Activated T-helper 17 cell treated with anti-CD3 and anti-CD28 coated beads, Interleukin-2, amount 50 U/mL, for 72 hours (primary cell): ENCODE data around the gene NPB. TPM values are rescaled to one million over a fixed set of nuclear protein-coding genes. Genes with fewer than 3 reads are reported as not detected.
A peak's percentile ranks its signal among the peaks of the same experiment; 100 is the strongest.
"Not testable (repeated sequence)": the region's sequence is repeated elsewhere in the genome, so short reads cannot be mapped to it uniquely, and the experiment has no call there.

ENCODE experiments used
- ATAC-seq: fragments of 150-1000 bp; cut with Tn5 transposase; replicated peaks from 2 replicates; pipeline ENCODE4 v1.10.0; 2021; ENCODE audit warnings: mild to moderate bottlenecking, moderate library complexity
- H3K27ac Mint-ChIP-seq: one replicate; pipeline ENCODE4 v1.8.0; 2022; ENCODE audit warnings: mixed read lengths
- H3K27me3 Mint-ChIP-seq: one replicate; pipeline ENCODE4 v1.8.0; 2022; ENCODE audit warnings: mixed read lengths
- H3K36me3 Mint-ChIP-seq: one replicate; pipeline ENCODE4 v1.8.0; 2022; ENCODE audit warnings: low read depth, mild to moderate bottlenecking, mixed read lengths
- H3K4me1 Mint-ChIP-seq: one replicate; pipeline ENCODE4 v1.8.0; 2022; ENCODE audit warnings: mixed read lengths
- H3K4me3 Mint-ChIP-seq: one replicate; pipeline ENCODE4 v1.8.0; 2022; ENCODE audit warnings: mild to moderate bottlenecking, mixed read lengths
- H3K9me3 Mint-ChIP-seq: one replicate; pipeline ENCODE4 v1.8.0; 2022; ENCODE audit warnings: mixed read lengths
- total RNA-seq, 2 donors: library from RNA; stranded (reverse); gene quantifications; one replicate each; pipeline ENCODE4 v1.2.3, GENCODE V29; 2022

NPB gene
- total RNA-seq, 2 donors from 2014 or later = 0.17 to 0.53 TPM

DNA sequence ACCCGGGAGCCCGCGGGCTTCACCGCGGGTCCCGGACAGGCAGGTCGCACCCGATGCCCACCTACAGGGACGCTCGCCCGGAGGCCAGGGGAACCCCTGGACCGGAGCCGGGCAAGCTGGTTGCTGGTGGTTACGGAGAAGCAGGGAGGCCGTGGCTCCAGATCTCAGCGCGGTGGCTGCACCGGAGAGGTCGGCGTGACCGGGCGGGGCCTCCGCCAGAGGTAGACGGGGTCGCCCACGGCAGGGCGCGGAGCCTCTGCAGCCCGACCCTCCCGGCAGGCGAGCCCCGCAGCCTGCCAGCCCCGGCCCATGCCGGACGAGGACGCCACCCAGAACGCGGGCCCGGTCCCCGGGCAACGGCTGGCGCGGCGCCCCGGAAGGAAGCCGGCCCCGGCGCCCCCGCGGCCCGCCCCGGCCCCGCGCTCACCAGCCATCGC lies 8.8 kb downstream of the NPB start:
- ATAC-seq = peak; percentile 38
- Mint-ChIP-seq H3K9me3 (no peaks in the 10 kb centered on the region), H3K36me3 (peaks cover 40% of the 10 kb centered on the region), H3K27me3 (no peaks in the 10 kb centered on the region), H3K27ac (no peak overlapping the region), H3K4me1 (no peaks in the 10 kb centered on the region), H3K4me3 (peak overlapping the region; percentile 67)

DNA sequence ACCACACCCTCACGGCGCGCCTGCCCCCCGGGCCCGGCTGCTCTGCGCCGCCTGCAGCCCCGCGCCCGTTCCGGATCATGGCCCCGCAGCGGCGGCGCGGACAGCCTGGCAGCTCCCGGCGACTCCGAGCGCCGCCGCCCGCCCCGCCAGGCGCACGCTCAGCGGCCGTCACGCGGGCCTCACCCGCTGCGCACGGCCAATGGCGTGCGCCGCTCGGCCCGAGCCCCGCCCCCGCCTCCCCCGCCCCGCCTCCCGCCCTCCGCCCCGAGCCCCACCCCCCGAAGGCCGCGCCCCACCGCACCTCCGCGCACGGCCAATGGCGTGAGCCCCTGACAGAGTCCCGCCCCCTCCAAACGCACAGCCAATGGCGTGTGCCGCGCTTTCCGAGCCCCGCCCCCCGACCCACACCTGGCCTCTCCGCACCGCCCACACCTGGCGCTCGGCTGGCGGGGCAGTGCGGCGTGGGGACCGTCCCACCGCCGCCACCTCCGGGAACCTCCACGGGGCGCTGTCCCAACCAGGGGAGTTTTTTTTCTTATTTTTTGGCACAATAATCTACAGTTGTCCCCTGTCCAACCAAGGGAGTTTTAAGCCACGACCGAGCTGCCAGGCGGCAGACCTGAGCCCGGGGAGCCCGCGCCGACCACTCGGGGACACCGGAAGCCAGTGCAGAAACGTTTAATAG lies 9.4 kb downstream of the NPB start, which contains the start of gene PCYT2:
Gene PCYT2 (minus strand): TSS at position 123 of the 685 bp plus-strand sequence. CDS start 44 bp downstream, at position 79.
- H3K4me1 Mint-ChIP-seq = no peaks in the 10 kb centered on the region
- peaks cover 46% of the 10 kb centered on the region for H3K36me3 Mint-ChIP-seq
- peak within 1 kb of the TSS; percentile 67 for H3K4me3 Mint-ChIP-seq
- peak; percentile 96 for ATAC-seq
- no peaks in the 10 kb centered on the region for H3K27me3 Mint-ChIP-seq
- H3K27ac Mint-ChIP-seq = no peak within 1 kb of the TSS
- H3K9me3 Mint-ChIP-seq = no peaks in the 10 kb centered on the region

DNA sequence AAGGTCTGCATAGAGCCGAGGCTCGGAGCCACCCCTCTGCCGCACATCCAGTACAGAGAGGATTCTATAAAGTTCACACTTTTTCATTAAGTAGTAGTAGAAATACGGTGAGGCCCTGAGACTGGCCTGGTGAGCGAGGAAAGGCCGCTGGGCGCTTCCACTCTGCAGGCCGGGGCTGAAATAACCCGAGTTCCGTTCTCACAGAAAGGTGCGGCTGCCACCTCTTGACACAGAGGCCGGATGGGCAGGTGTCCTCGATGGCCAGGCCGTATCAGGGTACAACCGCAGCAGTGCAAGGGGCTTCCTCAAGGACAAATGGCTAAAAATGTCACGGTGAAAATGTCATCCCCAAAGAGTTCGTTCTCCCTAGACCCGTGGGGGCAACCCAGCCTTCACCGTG lies 9.9 kb downstream of the NPB start:
- Mint-ChIP-seq H3K36me3 (peaks cover 51% of the 10 kb centered on the region), H3K4me3 (peak overlapping the region; percentile 52), H3K27ac (no peak overlapping the region), H3K9me3 (no peaks in the 10 kb centered on the region), H3K27me3 (no peaks in the 10 kb centered on the region), H3K4me1 (peaks cover 3% of the 10 kb centered on the region)
- ATAC-seq = no peak

DNA sequence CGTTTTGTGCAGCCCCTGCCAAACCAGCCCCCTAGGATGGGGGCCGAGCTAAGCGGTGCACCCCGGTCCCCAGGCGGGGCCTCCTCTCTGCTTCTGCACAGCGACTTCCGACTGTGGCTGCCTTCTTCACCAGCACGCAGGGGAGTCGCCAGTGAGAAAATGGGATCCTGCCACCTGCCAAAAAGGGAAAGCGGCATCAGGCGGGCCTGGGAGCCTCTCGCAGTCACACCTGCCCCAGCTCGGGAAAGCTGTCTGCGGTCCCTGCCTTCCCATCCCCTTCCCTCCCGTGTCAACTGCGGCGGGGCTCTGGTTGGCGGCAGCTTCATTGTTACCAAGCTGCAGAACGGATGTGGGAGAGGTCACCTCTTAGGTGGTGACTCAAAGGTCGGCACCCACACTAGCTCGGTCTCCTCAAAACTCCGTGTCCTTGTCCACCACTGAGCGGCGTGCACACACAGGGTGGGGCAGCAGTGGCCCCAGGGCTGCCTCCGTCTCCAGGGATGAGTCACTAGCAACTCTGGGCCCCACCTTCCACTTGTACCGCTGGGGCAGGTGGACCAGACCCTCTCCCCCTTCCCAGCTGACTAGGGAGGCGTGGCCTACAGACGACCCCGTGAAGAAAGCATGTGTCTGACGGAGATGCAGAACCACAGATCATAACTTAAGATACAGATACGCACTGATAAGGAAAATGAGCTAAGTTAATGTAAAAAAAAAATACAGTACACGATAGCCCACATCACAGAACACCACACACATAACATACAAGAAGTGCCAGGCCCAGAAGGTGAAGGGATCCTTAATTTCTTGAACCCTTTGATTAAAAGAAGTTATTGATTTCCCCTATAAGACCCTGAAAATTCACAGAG lies 10.6 kb downstream of the NPB start:
- Mint-ChIP-seq H3K4me1 (peaks cover 7% of the 10 kb centered on the region), H3K27me3 (no peaks in the 10 kb centered on the region), H3K27ac (no peak overlapping the region), H3K4me3 (peak overlapping the region; percentile 52), H3K9me3 (no peaks in the 10 kb centered on the region), H3K36me3 (peaks cover 56% of the 10 kb centered on the region)
- no peak for ATAC-seq

DNA sequence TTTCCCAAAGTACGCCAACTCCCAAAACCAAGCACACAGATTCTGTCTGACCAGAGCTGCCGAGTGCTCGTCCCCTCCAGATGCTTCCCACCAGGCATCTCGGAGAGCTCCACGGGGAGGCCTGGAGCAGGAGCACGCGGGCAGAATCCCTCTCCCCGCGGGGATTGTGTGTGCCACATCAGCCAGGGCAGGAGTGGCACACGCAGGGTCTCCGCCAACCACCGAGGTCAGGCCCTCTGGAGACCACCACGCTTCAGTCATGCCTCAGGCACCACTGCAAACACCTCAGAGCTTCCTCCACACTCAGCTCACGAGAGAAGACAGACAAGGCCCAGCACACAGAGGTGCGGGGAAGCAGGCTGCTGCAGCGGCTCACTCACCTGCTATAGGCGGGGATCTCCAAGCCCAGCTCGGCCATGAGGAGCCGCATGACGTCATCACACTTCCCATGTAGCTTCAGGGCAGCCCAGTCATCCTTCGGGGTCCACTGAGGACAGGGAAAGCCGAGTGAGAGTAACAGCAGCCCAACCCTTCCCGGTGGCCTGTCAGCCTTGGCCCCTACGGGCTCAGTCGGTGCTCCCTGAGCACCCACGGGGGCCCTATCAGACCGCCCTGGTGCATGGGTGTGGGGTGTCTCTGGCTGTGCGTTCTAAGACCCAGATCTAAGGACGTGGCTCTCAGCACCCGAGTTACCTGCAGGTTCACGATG lies 11.5 kb downstream of the NPB start:
- no peak overlapping the region for H3K27ac Mint-ChIP-seq
- no peak for ATAC-seq
- no peaks in the 10 kb centered on the region for H3K9me3 Mint-ChIP-seq
- no peaks in the 10 kb centered on the region for H3K27me3 Mint-ChIP-seq
- H3K4me3 Mint-ChIP-seq = no peak overlapping the region
- H3K36me3 Mint-ChIP-seq = peaks cover 65% of the 10 kb centered on the region
- H3K4me1 Mint-ChIP-seq = peaks cover 7% of the 10 kb centered on the region

DNA sequence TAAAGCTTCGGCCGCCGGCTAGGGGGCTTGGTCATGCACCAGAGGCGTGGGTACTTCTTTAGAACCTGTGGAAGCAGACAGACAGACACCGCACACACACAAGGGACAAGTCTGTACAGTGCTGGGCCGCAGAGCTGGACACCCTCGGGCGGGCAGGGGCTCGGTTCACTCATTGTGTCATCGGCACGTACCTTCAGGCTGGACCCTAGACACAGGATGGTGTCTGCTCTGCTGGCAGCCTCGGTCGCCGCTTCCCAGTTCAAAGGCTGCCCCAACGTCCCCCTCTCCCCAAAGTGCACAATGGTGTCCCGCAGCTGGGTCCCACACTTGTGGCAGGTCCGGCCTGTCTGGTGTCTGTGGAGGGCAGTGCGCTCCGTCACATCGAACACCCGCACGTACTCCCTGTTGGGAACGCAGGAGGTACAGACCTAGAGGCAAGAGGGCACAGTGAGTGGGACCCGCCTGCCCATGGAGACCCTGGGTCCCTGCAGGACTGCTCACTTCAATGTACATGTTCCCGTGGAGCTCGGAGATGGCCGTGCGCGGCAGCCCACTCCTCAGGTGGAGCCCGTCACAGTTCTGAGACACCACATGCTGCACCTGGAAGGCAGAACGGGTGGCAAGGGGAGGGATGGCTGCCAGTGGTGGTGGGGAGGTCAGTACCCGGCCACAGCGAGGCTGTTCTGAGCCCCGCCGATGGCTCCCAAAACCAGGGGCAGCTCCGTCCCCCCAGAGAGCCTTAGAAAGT lies 12.2 kb downstream of the NPB start:
- no peak for ATAC-seq
- H3K27me3 Mint-ChIP-seq = no peaks in the 10 kb centered on the region
- peaks cover 7% of the 10 kb centered on the region for H3K4me1 Mint-ChIP-seq
- H3K36me3 Mint-ChIP-seq = peaks cover 72% of the 10 kb centered on the region
- no peak overlapping the region for H3K27ac Mint-ChIP-seq
- H3K9me3 Mint-ChIP-seq = no peaks in the 10 kb centered on the region
- no peak overlapping the region for H3K4me3 Mint-ChIP-seq

DNA sequence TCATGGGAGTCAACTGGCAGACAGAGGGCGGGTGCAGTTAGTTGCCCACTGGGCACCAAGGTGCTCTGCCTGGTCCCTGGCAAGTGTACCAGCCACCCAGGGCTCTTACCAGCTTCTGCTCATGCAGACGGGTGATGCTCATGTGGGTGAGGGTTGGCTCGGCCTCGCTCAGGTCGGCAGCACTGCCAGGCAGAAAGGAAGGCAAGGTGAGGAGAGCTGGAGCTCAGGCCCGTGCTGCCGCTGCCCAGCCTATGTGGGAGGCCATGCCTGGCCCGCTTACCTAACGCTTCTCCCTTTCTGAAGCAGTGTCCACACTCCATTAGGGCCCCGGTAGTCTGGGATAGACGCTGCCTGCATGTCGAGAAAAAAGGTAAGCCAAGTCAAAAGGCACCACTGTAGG lies 13.3 kb downstream of the NPB start:
- Mint-ChIP-seq H3K4me3 (no peak overlapping the region), H3K27me3 (no peaks in the 10 kb centered on the region)
- no peak for ATAC-seq

DNA sequence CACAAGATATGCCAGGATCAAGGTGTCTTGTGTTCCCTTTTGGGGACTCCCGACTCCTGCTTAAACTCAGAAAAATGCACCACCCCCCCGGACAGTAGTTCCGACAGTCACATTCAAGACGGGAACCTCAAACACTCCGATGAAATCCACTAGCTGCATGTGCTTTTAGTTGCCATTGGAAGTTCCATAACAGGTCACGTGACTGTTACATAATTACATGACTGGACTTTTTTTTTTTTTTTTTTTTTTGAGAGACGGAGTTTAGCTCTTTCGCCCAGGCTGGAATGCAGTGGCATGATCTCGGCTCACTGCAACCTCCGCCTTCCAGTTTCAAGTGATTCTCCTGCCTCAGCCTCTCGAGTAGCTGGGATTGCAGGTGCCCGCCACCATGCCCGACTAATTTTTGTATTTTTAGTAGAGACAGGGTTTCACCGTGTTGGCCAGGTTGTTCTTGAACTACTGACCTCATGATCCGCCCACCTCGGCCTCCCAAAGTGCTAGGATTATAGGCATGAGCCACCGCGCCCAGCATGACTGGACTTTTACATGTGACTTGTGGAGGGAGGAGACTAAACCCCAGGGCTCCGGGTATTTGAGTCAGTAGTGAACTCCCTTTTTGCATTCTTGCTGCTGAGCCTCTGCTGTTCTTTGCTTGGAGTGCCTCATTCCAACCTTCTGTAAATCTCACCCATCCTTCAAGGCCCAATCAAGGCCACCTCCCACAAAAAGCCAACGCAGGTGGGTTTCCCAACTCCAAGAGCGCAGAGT lies 14.4 kb downstream of the NPB start:
- ATAC-seq = no peak
- H3K9me3 Mint-ChIP-seq = no peaks in the 10 kb centered on the region
- H3K4me1 Mint-ChIP-seq = peaks cover 7% of the 10 kb centered on the region
- peaks cover 90% of the 10 kb centered on the region for H3K36me3 Mint-ChIP-seq
- H3K4me3 Mint-ChIP-seq = peak overlapping the region; percentile 84
- peak overlapping the region; percentile 28 for H3K27ac Mint-ChIP-seq
- no peaks in the 10 kb centered on the region for H3K27me3 Mint-ChIP-seq

More for the DNA sequence above, 13.3 kb downstream of the NPB start:
- H3K4me1 Mint-ChIP-seq = peaks cover 7% of the 10 kb centered on the region
- no peak overlapping the region for H3K27ac Mint-ChIP-seq
- H3K9me3 Mint-ChIP-seq = no peaks in the 10 kb centered on the region
- H3K36me3 Mint-ChIP-seq = peaks cover 83% of the 10 kb centered on the region

DNA sequence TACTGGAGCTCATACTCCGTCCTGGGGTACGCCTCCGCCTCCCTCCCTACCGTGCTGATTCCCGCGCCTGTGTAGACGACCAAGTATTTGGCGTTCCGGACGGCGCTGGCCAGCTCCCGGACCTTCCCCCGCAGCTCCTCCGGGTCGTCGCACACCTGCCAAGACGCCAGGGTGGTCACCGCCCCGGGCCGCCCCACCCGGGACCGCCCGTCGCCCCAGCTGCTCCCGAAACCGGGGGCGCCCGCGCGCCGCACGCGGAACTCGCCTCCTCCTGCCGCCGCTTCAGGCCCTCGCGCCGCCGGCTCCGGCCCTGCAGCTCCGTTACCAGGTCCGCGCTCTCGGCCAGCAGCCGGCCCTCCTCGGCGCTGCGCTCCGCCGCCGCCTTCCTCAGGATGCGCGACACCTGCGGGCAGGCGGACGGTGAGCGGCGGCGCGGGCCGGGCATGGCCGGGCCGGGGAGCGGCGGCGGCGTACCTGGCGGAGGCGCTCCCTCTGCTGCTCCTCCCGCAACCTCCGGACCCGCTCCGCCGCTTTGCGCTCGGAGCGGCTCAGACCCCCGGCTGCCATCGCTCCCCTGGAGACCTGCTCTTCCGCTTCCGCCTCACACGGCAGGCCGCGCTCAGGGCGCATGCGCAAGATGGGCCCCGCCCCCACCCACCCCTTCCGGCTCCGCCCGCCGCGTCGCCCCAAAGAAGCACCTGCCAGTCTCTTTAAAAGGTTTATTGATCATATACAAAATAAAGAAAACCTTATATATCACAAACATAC lies 15.7 kb downstream of the NPB start, which contains the start of gene SIRT7:
Gene SIRT7 (minus strand): TSS at position 612 of the 768 bp plus-strand sequence. CDS start 45 bp downstream, at position 567.
- peaks cover 7% of the 10 kb centered on the region for H3K4me1 Mint-ChIP-seq
- peak within 1 kb of the TSS; percentile 84 for H3K4me3 Mint-ChIP-seq
- H3K27me3 Mint-ChIP-seq = no peaks in the 10 kb centered on the region
- peak; percentile 92 for ATAC-seq
- H3K9me3 Mint-ChIP-seq = no peaks in the 10 kb centered on the region
- peak within 1 kb of the TSS; percentile 55 for H3K27ac Mint-ChIP-seq
- peaks cover 87% of the 10 kb centered on the region for H3K36me3 Mint-ChIP-seq

DNA sequence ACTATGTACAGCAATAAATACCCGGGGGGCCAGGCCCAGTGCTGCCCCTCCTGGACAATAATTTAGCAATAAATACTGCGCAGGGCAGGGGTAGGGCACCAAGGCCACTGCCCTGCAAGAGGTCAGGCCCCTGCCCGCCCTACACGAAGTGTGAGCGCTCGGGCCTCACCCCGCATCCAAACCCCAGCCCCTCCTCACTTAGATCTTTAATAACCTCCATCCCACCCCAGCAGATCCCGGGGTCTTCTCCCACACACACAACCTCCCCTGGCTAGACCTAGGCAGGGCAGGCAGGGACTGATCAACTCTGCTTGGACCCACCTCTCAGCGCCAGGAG lies 16.3 kb downstream of the NPB start:
- H3K27me3 Mint-ChIP-seq, H3K4me1 Mint-ChIP-seq, H3K9me3 Mint-ChIP-seq: not testable (repeated sequence)
- ATAC-seq = peak; percentile 40
- Mint-ChIP-seq H3K27ac (peak overlapping the region; percentile 55), H3K36me3 (peaks cover 82% of the 10 kb centered on the region), H3K4me3 (peak overlapping the region; percentile 84)

DNA sequence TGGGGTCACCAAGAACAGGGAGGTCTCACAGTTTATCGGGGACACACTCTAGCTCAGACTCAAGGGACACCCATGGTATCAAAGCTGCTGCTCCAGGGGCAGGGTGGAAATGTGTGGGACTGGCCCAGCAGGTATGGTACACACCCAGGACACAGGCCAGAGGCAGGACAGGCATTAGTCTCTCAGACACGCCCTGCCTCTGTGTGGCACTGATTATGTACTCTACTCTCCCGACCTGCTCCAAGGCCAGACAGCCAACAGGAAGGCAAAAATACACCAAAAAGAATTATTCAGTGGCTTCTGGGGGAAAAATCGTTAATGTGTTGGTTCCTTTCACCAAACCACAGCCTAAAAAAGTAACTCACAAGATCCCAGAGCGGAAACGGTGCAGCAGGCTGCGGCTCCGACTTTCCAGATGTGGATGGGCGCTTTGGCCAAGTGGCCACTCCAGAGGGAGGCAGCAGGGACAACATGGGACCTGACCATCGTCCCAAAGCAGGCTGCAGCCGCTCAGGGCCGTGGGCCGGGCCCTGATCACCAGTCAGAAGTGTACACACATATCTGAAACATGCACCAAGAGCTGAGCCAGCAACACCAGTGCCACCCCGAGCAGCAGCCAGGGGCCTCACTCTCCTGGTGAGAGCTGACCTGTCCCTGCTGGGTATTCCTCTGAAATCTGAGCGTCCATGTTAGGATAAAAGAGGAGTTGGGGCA lies 17.0 kb downstream of the NPB start:
- Mint-ChIP-seq H3K9me3 (no peaks in the 10 kb centered on the region), H3K36me3 (peaks cover 79% of the 10 kb centered on the region), H3K27me3 (no peaks in the 10 kb centered on the region), H3K4me3 (peak overlapping the region; percentile 84), H3K4me1 (peaks cover 7% of the 10 kb centered on the region), H3K27ac (peak overlapping the region; percentile 55)
- no peak for ATAC-seq
